GM23338 (cell line): ENCODE results near the gene MAP3K21.

Experiments used
- TF ChIP-seq, protein P1 (sequence below), 2 experiments: fragments of 200-600 bp in 1 of 2; sonication (generic) in 1 of 2; conservative IDR thresholded peaks; 2 replicates each; pipeline versions ENCODE4 v1.5.1 to v1.6.1; 2016 to 2017; ENCODE audit warnings: antibody characterized with exemption in 2 of 2, low read depth in 2 of 2, mild to moderate bottlenecking in 2 of 2, moderate library complexity in 1 of 2
- TF ChIP-seq, protein P2 (sequence below): IDR thresholded peaks from one replicate; pipeline ENCODE4 v1.6.1; 2018; ENCODE audit warnings: antibody characterized with exemption; ENCODE audit not compliant: unreplicated experiment

DNA sequence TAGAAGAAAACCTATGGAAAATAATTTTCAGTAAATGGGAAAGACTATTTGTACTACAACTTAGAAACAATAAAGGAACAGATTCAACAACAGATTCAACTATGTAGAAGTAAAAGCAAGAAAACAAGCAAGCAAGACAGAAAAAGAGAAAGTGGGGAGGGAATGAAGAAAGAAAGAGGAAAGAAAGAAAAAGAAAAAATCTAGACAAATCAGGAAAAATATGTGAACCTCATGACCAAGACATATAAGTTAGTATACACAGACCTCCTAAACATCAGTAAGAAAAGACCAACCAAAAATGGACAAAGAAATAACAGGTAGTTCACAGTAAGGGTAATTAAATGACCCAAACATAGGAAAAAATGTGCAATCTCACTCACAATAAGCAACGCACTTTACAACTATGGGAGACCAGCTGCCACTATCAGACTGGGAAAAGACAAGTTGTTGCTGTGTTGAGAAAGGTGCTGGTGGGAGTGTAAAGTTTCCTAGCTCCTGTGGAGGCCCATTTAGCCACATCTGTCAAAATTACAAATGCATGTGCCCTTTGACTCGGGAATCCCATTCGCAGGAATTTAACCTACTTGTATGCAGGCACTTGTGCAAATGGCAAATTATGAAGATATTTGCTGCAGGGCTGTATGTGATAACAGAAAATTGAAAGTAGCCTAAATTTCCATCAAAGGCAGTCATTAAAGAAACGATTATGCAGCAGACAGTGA lies 13.9 kb upstream of the MAP3K21 start:
- TF ChIP-seq, protein P1, sequence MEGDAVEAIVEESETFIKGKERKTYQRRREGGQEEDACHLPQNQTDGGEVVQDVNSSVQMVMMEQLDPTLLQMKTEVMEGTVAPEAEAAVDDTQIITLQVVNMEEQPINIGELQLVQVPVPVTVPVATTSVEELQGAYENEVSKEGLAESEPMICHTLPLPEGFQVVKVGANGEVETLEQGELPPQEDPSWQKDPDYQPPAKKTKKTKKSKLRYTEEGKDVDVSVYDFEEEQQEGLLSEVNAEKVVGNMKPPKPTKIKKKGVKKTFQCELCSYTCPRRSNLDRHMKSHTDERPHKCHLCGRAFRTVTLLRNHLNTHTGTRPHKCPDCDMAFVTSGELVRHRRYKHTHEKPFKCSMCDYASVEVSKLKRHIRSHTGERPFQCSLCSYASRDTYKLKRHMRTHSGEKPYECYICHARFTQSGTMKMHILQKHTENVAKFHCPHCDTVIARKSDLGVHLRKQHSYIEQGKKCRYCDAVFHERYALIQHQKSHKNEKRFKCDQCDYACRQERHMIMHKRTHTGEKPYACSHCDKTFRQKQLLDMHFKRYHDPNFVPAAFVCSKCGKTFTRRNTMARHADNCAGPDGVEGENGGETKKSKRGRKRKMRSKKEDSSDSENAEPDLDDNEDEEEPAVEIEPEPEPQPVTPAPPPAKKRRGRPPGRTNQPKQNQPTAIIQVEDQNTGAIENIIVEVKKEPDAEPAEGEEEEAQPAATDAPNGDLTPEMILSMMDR (conservative IDR thresholded peaks at IDR 0.05; ENCODE audit: low read depth in 2 of 2), result no peak
- TF ChIP-seq, protein P2, sequence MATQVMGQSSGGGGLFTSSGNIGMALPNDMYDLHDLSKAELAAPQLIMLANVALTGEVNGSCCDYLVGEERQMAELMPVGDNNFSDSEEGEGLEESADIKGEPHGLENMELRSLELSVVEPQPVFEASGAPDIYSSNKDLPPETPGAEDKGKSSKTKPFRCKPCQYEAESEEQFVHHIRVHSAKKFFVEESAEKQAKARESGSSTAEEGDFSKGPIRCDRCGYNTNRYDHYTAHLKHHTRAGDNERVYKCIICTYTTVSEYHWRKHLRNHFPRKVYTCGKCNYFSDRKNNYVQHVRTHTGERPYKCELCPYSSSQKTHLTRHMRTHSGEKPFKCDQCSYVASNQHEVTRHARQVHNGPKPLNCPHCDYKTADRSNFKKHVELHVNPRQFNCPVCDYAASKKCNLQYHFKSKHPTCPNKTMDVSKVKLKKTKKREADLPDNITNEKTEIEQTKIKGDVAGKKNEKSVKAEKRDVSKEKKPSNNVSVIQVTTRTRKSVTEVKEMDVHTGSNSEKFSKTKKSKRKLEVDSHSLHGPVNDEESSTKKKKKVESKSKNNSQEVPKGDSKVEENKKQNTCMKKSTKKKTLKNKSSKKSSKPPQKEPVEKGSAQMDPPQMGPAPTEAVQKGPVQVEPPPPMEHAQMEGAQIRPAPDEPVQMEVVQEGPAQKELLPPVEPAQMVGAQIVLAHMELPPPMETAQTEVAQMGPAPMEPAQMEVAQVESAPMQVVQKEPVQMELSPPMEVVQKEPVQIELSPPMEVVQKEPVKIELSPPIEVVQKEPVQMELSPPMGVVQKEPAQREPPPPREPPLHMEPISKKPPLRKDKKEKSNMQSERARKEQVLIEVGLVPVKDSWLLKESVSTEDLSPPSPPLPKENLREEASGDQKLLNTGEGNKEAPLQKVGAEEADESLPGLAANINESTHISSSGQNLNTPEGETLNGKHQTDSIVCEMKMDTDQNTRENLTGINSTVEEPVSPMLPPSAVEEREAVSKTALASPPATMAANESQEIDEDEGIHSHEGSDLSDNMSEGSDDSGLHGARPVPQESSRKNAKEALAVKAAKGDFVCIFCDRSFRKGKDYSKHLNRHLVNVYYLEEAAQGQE, result no peak
